ENCODE measurements around the gene CHRNG.
A peak's percentile ranks its signal among the peaks of the same experiment; 100 is the strongest.
"Not testable (repeated sequence)": the region's sequence is repeated elsewhere in the genome, so short reads cannot be mapped to it uniquely, and the experiment has no call there.

CHRNG gene

GRCh38 chr2:232568161-232568560, 28.7 kb downstream of the CHRNG start:
- Histone ChIP-seq H3K27me3 (no peaks in the 10 kb centered on the region), H3K4me3 (no peak overlapping the region), H3K9ac (no peak overlapping the region), H3K4me1 (peaks cover 0 to 22% (median 0%) of the 10 kb centered on the region in 10 experiments; a peak in 7 of 20 replicates), H3K36me3 (peaks cover 95 to 100% (median 100%) of the 10 kb centered on the region in 11 experiments), H3K4me2 (peak overlapping the region in 2 of 11 experiments; percentile 19 to 54; a peak in 4 of 22 replicates), H4K20me1 (peaks cover 0 to 49% (median 3%) of the 10 kb centered on the region in 11 experiments; a peak in 8 of 22 replicates), H3K9me3 (replicated peaks in 1 of 11) (no peaks in the 10 kb centered on the region), H3K27ac (peak overlapping the region in 1 of 11 experiments; percentile 36; a peak in 2 of 22 replicates)
- TF ChIP-seq Cebpa-rat (IDR thresholded peaks at IDR 0.05), result no peak

GRCh38 chr2:232569541-232569940, 30.0 kb downstream of the CHRNG start:
- TF ChIP-seq Cebpa-rat (IDR thresholded peaks at IDR 0.05), result no peak
- Histone ChIP-seq H3K9me3 (replicated peaks in 1 of 11) (no peaks in the 10 kb centered on the region), H3K4me1 (peaks cover 0 to 22% (median 0%) of the 10 kb centered on the region in 10 experiments; a peak in 7 of 20 replicates), H3K9ac (no peak overlapping the region), H3K27ac (no peak overlapping the region), H3K4me3 (no peak overlapping the region), H3K27me3 (no peaks in the 10 kb centered on the region), H3K36me3 (peaks cover 93 to 100% (median 99%) of the 10 kb centered on the region in 11 experiments), H4K20me1 (peaks cover 0 to 50% (median 0%) of the 10 kb centered on the region in 11 experiments; a peak in 8 of 22 replicates), H3K4me2 (no peak overlapping the region)

GRCh38 chr2:232570481-232570880, 31.0 kb downstream of the CHRNG start:
- not testable (repeated sequence) for H3K27ac ChIP-seq; H3K4me3 ChIP-seq; H3K9ac ChIP-seq; H3K9me3 ChIP-seq (replicated peaks in 1 of 11); H3K4me2 ChIP-seq; H3K27me3 ChIP-seq
- Histone ChIP-seq H4K20me1 (peaks cover 0 to 50% (median 0%) of the 10 kb centered on the region in 11 experiments; a peak in 8 of 22 replicates), H3K4me1 (peaks cover 0 to 22% (median 0%) of the 10 kb centered on the region in 10 experiments; a peak in 7 of 20 replicates), H3K36me3 (peaks cover 93 to 100% (median 99%) of the 10 kb centered on the region in 11 experiments)

GRCh38 chr2:232571026-232571474, 31.6 kb downstream of the CHRNG start:
- no peak overlapping the region for H3K27ac ChIP-seq
- peaks cover 0 to 22% (median under 1%) of the 10 kb centered on the region in 10 experiments; a peak in 7 of 20 replicates for H3K4me1 ChIP-seq
- no peak overlapping the region for H3K4me3 ChIP-seq
- H3K9me3 ChIP-seq (replicated peaks in 1 of 11), result no peaks in the 10 kb centered on the region
- no peaks in the 10 kb centered on the region for H3K27me3 ChIP-seq
- peaks cover 0 to 50% (median 0%) of the 10 kb centered on the region in 11 experiments; a peak in 8 of 22 replicates for H4K20me1 ChIP-seq
- no peak overlapping the region for H3K4me2 ChIP-seq
- TF ChIP-seq Cebpa-rat (IDR thresholded peaks at IDR 0.05), result no peak
- H3K9ac ChIP-seq, result no peak overlapping the region
- peaks cover 87 to 99% (median 96%) of the 10 kb centered on the region in 11 experiments for H3K36me3 ChIP-seq

- TF ChIP-seq Cebpa-rat (IDR thresholded peaks at IDR 0.05), result no peak
- Histone ChIP-seq H3K9me3 (replicated peaks in 1 of 11) (no peaks in the 10 kb centered on the region), H3K27ac (no peak overlapping the region), H3K4me3 (no peak overlapping the region), H3K9ac (no peak overlapping the region), H3K4me1 (peaks cover 0 to 14% (median 2%) of the 10 kb centered on the region in 10 experiments; a peak in 9 of 20 replicates), H4K20me1 (peaks cover 0 to 37% (median 0%) of the 10 kb centered on the region in 11 experiments; a peak in 8 of 22 replicates), H3K27me3 (no peaks in the 10 kb centered on the region), H3K4me2 (no peak overlapping the region), H3K36me3 (peaks cover 72 to 99% (median 88%) of the 10 kb centered on the region in 11 experiments)
Measured at GRCh38 chr2:232573042-232573441, 33.5 kb downstream of the CHRNG start.

GRCh38 chr2:232573771-232574435, 34.4 kb downstream of the CHRNG start:
- no peaks in the 10 kb centered on the region for H3K27me3 ChIP-seq
- H3K4me1 ChIP-seq, result peaks cover 0 to 6% (median 0%) of the 10 kb centered on the region in 10 experiments; a peak in 4 of 20 replicates
- H3K4me2 ChIP-seq, result no peak overlapping the region
- H3K4me3 ChIP-seq, result no peak overlapping the region
- H4K20me1 ChIP-seq, result peaks cover 0 to 28% (median 0%) of the 10 kb centered on the region in 11 experiments; a peak in 6 of 22 replicates
- no peaks in the 10 kb centered on the region for H3K9me3 ChIP-seq (replicated peaks in 1 of 11)
- no peak overlapping the region for H3K9ac ChIP-seq
- H3K36me3 ChIP-seq, result peaks cover 64 to 99% (median 84%) of the 10 kb centered on the region in 11 experiments
- no peak overlapping the region for H3K27ac ChIP-seq
- TF ChIP-seq Cebpa-rat (IDR thresholded peaks at IDR 0.05), result no peak

GRCh38 chr2:232574674-232575403, 35.3 kb downstream of the CHRNG start:
- no peak for TF ChIP-seq Cebpa-rat (IDR thresholded peaks at IDR 0.05)
- Histone ChIP-seq H3K27ac (no peak overlapping the region), H3K4me2 (no peak overlapping the region), H3K4me1 (peaks cover 0 to 5% (median 0%) of the 10 kb centered on the region in 10 experiments; a peak in 2 of 20 replicates), H4K20me1 (peaks cover 0 to 19% (median 0%) of the 10 kb centered on the region in 11 experiments; a peak in 5 of 22 replicates), H3K9ac (no peak overlapping the region), H3K36me3 (peaks cover 54 to 98% (median 81%) of the 10 kb centered on the region in 11 experiments), H3K9me3 (replicated peaks in 1 of 11) (no peaks in the 10 kb centered on the region), H3K4me3 (no peak overlapping the region), H3K27me3 (no peaks in the 10 kb centered on the region)

GRCh38 chr2:232575404-232575746, 35.9 kb downstream of the CHRNG start:
- Histone ChIP-seq H3K27ac (no peak overlapping the region), H3K9me3 (replicated peaks in 1 of 11) (no peaks in the 10 kb centered on the region), H3K4me2 (no peak overlapping the region), H3K4me3 (no peak overlapping the region), H3K36me3 (peaks cover 49 to 98% (median 75%) of the 10 kb centered on the region in 11 experiments), H3K27me3 (no peaks in the 10 kb centered on the region), H4K20me1 (peaks cover 0 to 16% (median 0%) of the 10 kb centered on the region in 11 experiments; a peak in 2 of 22 replicates), H3K9ac (no peak overlapping the region), H3K4me1 (peaks cover 0 to 5% (median 0%) of the 10 kb centered on the region in 10 experiments; a peak in 3 of 20 replicates)
- TF ChIP-seq Cebpa-rat (IDR thresholded peaks at IDR 0.05), result no peak

- TF ChIP-seq Cebpa-rat (IDR thresholded peaks at IDR 0.05), result no peak
- H3K27ac ChIP-seq, result no peak overlapping the region
- H3K27me3 ChIP-seq, result no peaks in the 10 kb centered on the region
- H3K36me3 ChIP-seq, result peaks cover 48 to 98% (median 75%) of the 10 kb centered on the region in 11 experiments
- H3K4me1 ChIP-seq, result peaks cover 0 to 5% (median 0%) of the 10 kb centered on the region in 10 experiments; a peak in 3 of 20 replicates
- H4K20me1 ChIP-seq, result peaks cover 0 to 12% (median 0%) of the 10 kb centered on the region in 11 experiments; a peak in 2 of 22 replicates
- H3K9ac ChIP-seq, result no peak overlapping the region
- H3K4me3 ChIP-seq, result no peak overlapping the region
- no peaks in the 10 kb centered on the region for H3K9me3 ChIP-seq (replicated peaks in 1 of 11)
- no peak overlapping the region for H3K4me2 ChIP-seq
Measured at GRCh38 chr2:232576995-232577394, 37.5 kb downstream of the CHRNG start.

All from BLaER1 treated with 17β-estradiol and CSF1 and Interleukin-3, amounts not matched to agents 10 nM and 100 nM (cell line).